Measurements from ENCODE around the gene NOX5. TPM values are rescaled to one million over a fixed set of nuclear protein-coding genes. Genes with fewer than 3 reads are reported as not detected.
A peak's percentile ranks its signal among the peaks of the same experiment; 100 is the strongest.

Gene NOX5
- total and polyA plus RNA-seq, 10 of the 15 experiments (the other 5 are each of a cell fraction or from before 2014, with no cell fraction given), result not detected

DNA sequence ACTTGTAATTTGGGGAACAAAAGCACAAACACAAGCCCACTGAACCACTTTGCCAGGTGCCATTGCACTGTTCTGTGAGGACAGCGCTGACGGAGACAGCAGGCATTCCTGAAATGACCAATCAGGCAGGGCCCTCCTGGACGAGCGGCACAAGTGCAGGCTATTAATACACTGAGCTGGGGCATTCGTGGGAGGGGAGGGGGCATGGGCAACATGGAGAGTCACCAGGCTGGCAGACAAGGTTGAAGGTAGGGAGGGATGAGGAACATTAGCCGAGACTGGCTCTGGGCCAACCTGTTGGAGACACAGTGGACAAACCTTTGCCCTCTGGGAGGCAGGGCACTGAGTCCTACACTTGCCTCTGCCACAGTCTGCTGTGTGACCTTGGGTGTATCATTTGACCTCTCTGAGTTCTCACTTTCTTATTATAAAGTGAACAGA is 45.6 kb downstream of the NOX5 start:
- in situ Hi-C loops (cut with MboI), result loop anchor here (5.0 kb wide), 1 partner anchor 327 kb away; no protein-coding TSS in a partner anchor
- H3K9ac ChIP-seq (ENCODE audit: control insufficient read depth, insufficient read depth, low read length), result no peak overlapping the region
- H3K4me3 ChIP-seq, result no peak overlapping the region
- FAIRE-seq (no peak), ATAC-seq (no peak), DNase-seq (ENCODE audit: low read depth, low spot score) (no peak)
- no peaks in the 10 kb centered on the region for H3K4me1 ChIP-seq (ENCODE audit: control insufficient read depth, insufficient read depth, low read length)
- H3K9me3 ChIP-seq (replicated peaks; ENCODE audit: control insufficient read depth, insufficient read depth, low read length), result no peaks in the 10 kb centered on the region
- BruUV-seq (replicated peaks), result no TSS peak
- no peak overlapping the region for H3K4me2 ChIP-seq (ENCODE audit: control insufficient read depth, insufficient read depth)
- H3K27me3 ChIP-seq (replicated peaks in 1 of 2; ENCODE audit: control insufficient read depth in 2 of 2, insufficient read depth in 2 of 2, low read length in 1 of 2), result no peaks in the 10 kb centered on the region
- ChIA-PET CTCF (interaction anchor here (0.9 to 4.9 kb wide), 4 partner anchors 14 to 208 kb away, joined by 3 to 55 read pairs (median 8); no protein-coding TSS in a partner anchor), RAD21 (ENCODE audit: unreplicated experiment) (interaction anchor here (1.2 to 1.5 kb wide), 2 partner anchors 166 to 333 kb away, joined by 3 to 8 read pairs; no protein-coding TSS in a partner anchor), SMC1A (ENCODE audit: uncharacterized antibody, unreplicated experiment) (no interaction called here), POLR2A (no interaction called here)
- TF ChIP-seq, protein P1, sequence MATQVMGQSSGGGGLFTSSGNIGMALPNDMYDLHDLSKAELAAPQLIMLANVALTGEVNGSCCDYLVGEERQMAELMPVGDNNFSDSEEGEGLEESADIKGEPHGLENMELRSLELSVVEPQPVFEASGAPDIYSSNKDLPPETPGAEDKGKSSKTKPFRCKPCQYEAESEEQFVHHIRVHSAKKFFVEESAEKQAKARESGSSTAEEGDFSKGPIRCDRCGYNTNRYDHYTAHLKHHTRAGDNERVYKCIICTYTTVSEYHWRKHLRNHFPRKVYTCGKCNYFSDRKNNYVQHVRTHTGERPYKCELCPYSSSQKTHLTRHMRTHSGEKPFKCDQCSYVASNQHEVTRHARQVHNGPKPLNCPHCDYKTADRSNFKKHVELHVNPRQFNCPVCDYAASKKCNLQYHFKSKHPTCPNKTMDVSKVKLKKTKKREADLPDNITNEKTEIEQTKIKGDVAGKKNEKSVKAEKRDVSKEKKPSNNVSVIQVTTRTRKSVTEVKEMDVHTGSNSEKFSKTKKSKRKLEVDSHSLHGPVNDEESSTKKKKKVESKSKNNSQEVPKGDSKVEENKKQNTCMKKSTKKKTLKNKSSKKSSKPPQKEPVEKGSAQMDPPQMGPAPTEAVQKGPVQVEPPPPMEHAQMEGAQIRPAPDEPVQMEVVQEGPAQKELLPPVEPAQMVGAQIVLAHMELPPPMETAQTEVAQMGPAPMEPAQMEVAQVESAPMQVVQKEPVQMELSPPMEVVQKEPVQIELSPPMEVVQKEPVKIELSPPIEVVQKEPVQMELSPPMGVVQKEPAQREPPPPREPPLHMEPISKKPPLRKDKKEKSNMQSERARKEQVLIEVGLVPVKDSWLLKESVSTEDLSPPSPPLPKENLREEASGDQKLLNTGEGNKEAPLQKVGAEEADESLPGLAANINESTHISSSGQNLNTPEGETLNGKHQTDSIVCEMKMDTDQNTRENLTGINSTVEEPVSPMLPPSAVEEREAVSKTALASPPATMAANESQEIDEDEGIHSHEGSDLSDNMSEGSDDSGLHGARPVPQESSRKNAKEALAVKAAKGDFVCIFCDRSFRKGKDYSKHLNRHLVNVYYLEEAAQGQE (IDR thresholded peaks at IDR 0.05; ENCODE audit: low read depth, low read length), result no peak
- TF ChIP-seq YBX1 (IDR thresholded peaks at IDR 0.05) (no peak), ZNF207 (IDR thresholded peaks at IDR 0.05; ENCODE audit: borderline replicate concordance) (no peak)
- intact Hi-C loops (cut with micrococcal nuclease; ENCODE audit: unreplicated experiment), result no loop called here
- H3K79me2 ChIP-seq (ENCODE audit: control insufficient read depth, insufficient read depth, low read length), result no peaks in the 10 kb centered on the region
- H2AFZ ChIP-seq (ENCODE audit: control insufficient read depth, low read depth, low read length), result no peak overlapping the region
- no peaks in the 10 kb centered on the region for H4K20me1 ChIP-seq (ENCODE audit: control insufficient read depth, insufficient read depth)
- no peak overlapping the region for H3K27ac ChIP-seq (ENCODE audit: control insufficient read depth, insufficient read depth)
- WGBS (ENCODE audit: insufficient coverage, insufficient replicate concordance, low lambda C conversion rate, missing lambda C conversion rate), result 51% methylated on average over 6 of the region's 6 CpGs
- no peaks in the 10 kb centered on the region for H3K36me3 ChIP-seq (ENCODE audit: control insufficient read depth in 2 of 2, insufficient read depth in 2 of 2, low read length in 1 of 2)

DNA sequence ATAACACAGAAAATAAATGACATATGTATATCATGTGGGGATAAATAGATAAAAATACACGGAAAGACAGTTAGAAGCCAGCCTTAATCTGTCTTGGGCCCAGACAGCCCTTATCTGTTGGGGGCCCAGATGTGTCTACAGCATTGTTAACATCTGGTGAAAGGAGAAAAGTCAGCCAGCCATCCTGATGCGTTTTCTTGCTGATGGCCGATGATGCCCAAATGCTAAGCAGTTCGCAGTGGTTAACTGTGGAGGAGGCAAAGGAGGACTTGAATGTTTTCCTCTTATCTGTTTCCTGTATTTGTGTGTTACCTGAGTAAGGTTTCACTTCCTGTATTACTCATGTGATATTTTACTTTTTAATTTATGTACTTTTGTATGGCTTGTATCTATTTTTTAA is 46.2 kb downstream of the NOX5 start:
- ChIA-PET SMC1A (ENCODE audit: uncharacterized antibody, unreplicated experiment) (no interaction called here), POLR2A (no interaction called here), RAD21 (ENCODE audit: unreplicated experiment) (no interaction called here), CTCF (no interaction called here)
- no peaks in the 10 kb centered on the region for H3K9me3 ChIP-seq (replicated peaks; ENCODE audit: control insufficient read depth, insufficient read depth, low read length)
- H2AFZ ChIP-seq (ENCODE audit: control insufficient read depth, low read depth, low read length), result no peak overlapping the region
- intact Hi-C loops (cut with micrococcal nuclease; ENCODE audit: unreplicated experiment) (no loop called here), in situ Hi-C loops (cut with MboI) (loop anchor here (5.0 kb wide), 1 partner anchor 327 kb away; no protein-coding TSS in a partner anchor)
- no peak overlapping the region for H3K9ac ChIP-seq (ENCODE audit: control insufficient read depth, insufficient read depth, low read length)
- no peaks in the 10 kb centered on the region for H4K20me1 ChIP-seq (ENCODE audit: control insufficient read depth, insufficient read depth)
- no peaks in the 10 kb centered on the region for H3K4me1 ChIP-seq (ENCODE audit: control insufficient read depth, insufficient read depth, low read length)
- H3K4me3 ChIP-seq, result no peak overlapping the region
- DNase-seq (ENCODE audit: low read depth, low spot score) (no peak), FAIRE-seq (no peak), ATAC-seq (peak; percentile 54)
- no peak overlapping the region for H3K4me2 ChIP-seq (ENCODE audit: control insufficient read depth, insufficient read depth)
- H3K79me2 ChIP-seq (ENCODE audit: control insufficient read depth, insufficient read depth, low read length), result no peaks in the 10 kb centered on the region
- H3K27ac ChIP-seq (ENCODE audit: control insufficient read depth, insufficient read depth), result no peak overlapping the region
- H3K36me3 ChIP-seq (ENCODE audit: control insufficient read depth in 2 of 2, insufficient read depth in 2 of 2, low read length in 1 of 2), result no peaks in the 10 kb centered on the region
- no TSS peak for BruUV-seq (replicated peaks)
- H3K27me3 ChIP-seq (replicated peaks in 1 of 2; ENCODE audit: control insufficient read depth in 2 of 2, insufficient read depth in 2 of 2, low read length in 1 of 2), result no peaks in the 10 kb centered on the region
- 12% methylated on average over 4 of the region's 4 CpGs for WGBS (ENCODE audit: insufficient coverage, insufficient replicate concordance, low lambda C conversion rate, missing lambda C conversion rate)
- TF ChIP-seq, protein P2, sequence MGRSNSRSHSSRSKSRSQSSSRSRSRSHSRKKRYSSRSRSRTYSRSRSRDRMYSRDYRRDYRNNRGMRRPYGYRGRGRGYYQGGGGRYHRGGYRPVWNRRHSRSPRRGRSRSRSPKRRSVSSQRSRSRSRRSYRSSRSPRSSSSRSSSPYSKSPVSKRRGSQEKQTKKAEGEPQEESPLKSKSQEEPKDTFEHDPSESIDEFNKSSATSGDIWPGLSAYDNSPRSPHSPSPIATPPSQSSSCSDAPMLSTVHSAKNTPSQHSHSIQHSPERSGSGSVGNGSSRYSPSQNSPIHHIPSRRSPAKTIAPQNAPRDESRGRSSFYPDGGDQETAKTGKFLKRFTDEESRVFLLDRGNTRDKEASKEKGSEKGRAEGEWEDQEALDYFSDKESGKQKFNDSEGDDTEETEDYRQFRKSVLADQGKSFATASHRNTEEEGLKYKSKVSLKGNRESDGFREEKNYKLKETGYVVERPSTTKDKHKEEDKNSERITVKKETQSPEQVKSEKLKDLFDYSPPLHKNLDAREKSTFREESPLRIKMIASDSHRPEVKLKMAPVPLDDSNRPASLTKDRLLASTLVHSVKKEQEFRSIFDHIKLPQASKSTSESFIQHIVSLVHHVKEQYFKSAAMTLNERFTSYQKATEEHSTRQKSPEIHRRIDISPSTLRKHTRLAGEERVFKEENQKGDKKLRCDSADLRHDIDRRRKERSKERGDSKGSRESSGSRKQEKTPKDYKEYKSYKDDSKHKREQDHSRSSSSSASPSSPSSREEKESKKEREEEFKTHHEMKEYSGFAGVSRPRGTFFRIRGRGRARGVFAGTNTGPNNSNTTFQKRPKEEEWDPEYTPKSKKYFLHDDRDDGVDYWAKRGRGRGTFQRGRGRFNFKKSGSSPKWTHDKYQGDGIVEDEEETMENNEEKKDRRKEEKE (IDR thresholded peaks at IDR 0.05), result no peak
- TF ChIP-seq CTCF (IDR thresholded peaks at IDR 0.05 in 2 of 3, conservative IDR thresholded peaks at IDR 0.05 in 1 of 3; ENCODE audit: control insufficient read depth in 2 of 3, extremely low read depth in 1 of 3, insufficient read depth in 1 of 3, low read depth in 3 of 3, low read length in 3 of 3), result no peak
- TF ChIP-seq CBFB (IDR thresholded peaks at IDR 0.05; ENCODE audit: low read depth), result no peak
- no peak for TF ChIP-seq CHD2 (IDR thresholded peaks at IDR 0.05; ENCODE audit: borderline replicate concordance, low read depth, low read length)
- TF ChIP-seq SPI1 (IDR thresholded peaks at IDR 0.05; ENCODE audit: borderline replicate concordance, insufficient read depth, low read depth, low read length), result peak; percentile 60; the same call in 1 of the 2 replicates
- TF ChIP-seq STAT3 (IDR thresholded peaks at IDR 0.05; ENCODE audit: low read depth, low read length), result no peak
